ENCODE measurements around the gene TMEM229B.
A peak's percentile ranks its signal among the peaks of the same experiment; 100 is the strongest.

The TMEM229B gene

GRCh38 chr14:67529947-67530935, 41.7 kb upstream of the TMEM229B start:
- TF ChIP-seq CTCF (IDR thresholded peaks at IDR 0.05; ENCODE audit: extremely low read depth, missing control alignments), result no peak

GRCh38 chr14:67528276-67528675, 39.8 kb upstream of the TMEM229B start:
- DNase-seq (ENCODE audit: low spot score), result no peak
- no peak for TF ChIP-seq CTCF (IDR thresholded peaks at IDR 0.05; ENCODE audit: extremely low read depth, missing control alignments)

More at GRCh38 chr14:67529947-67530935, 41.7 kb upstream of the TMEM229B start:
- DNase-seq (ENCODE audit: low spot score), result no peak

- no peak for TF ChIP-seq CTCF (IDR thresholded peaks at IDR 0.05; ENCODE audit: extremely low read depth, missing control alignments)
- no peak for DNase-seq (ENCODE audit: low spot score)
These were observed 39.2 kb upstream of the TMEM229B start for GRCh38 chr14:67527756-67528155.

GRCh38 chr14:67526676-67527459, 38.3 kb upstream of the TMEM229B start:
- DNase-seq (ENCODE audit: low spot score), result peak; percentile 69
- peak; percentile 50 for TF ChIP-seq CTCF (IDR thresholded peaks at IDR 0.05; ENCODE audit: extremely low read depth, missing control alignments)

GRCh38 chr14:67526181-67526580, 37.7 kb upstream of the TMEM229B start:
- TF ChIP-seq CTCF (IDR thresholded peaks at IDR 0.05; ENCODE audit: extremely low read depth, missing control alignments), result no peak
- DNase-seq (ENCODE audit: low spot score), result no peak

- no peak for TF ChIP-seq CTCF (IDR thresholded peaks at IDR 0.05; ENCODE audit: extremely low read depth, missing control alignments)
- no peak for DNase-seq (ENCODE audit: low spot score)
These were observed 36.9 kb upstream of the TMEM229B start for GRCh38 chr14:67525389-67525788.

GRCh38 chr14:67524634-67524963, 36.1 kb upstream of the TMEM229B start:
- DNase-seq (ENCODE audit: low spot score), result no peak
- TF ChIP-seq CTCF (IDR thresholded peaks at IDR 0.05; ENCODE audit: extremely low read depth, missing control alignments), result no peak

All from GM20000 (cell line).